ENCODE results near the gene C1orf105. TPM values are rescaled to one million over a fixed set of nuclear protein-coding genes. Genes with fewer than 3 reads are reported as not detected.
A peak's percentile ranks its signal among the peaks of the same experiment; 100 is the strongest.

Gene C1orf105
- total and polyA plus RNA-seq, 2 experiments from 2014 or later: not detected

DNA sequence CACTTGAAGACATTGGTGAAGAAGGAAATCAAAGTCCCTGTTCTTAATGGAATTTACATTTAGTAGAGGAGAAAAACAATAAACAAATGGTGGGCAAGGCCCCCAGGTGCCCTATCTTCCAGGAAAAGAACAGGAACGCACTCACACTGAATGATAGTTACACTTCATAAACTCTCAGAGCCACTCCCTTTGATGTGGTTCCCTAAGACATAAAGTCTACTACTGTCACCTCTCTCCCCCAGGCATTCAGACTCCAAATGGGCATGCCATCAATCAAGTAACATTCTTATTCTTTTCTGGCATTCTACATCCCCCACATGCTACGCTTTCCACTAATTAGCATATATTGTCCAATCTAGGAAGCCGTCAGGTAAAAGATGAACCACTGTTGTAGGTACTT, 59.9 kb downstream of the C1orf105 start:
- ATAC-seq: no peak
- Histone ChIP-seq H4K20me1 (replicated peaks; ENCODE audit: insufficient read depth) (no peaks in the 10 kb centered on the region), H3K4me3 (no peak overlapping the region), H2AFZ (peak overlapping the region; percentile 97; the same call in 1 of the 2 replicates), H3K79me2 (replicated peaks; ENCODE audit: insufficient read depth) (no peaks in the 10 kb centered on the region), H3K4me1 (ENCODE audit: insufficient read depth) (no peaks in the 10 kb centered on the region; the same call in 1 of the 2 replicates), H3K27me3 (ENCODE audit: insufficient read depth) (no peaks in the 10 kb centered on the region), H3F3A (replicated peaks; ENCODE audit: low read depth) (no peaks in the 10 kb centered on the region), H3K27ac (ENCODE audit: low read depth) (no peak overlapping the region), H3K36me3 (ENCODE audit: insufficient read depth) (no peaks in the 10 kb centered on the region), H3K4me2 (no peak overlapping the region), H3K9me2 (ENCODE audit: insufficient read depth) (no peaks in the 10 kb centered on the region)
- no peaks in the 10 kb centered on the region for H3K36me3 Mint-ChIP-seq (ENCODE audit: low read depth)
- DNase-seq (ENCODE audit: low spot score): no peak
- TF ChIP-seq CREB1 (CRISPR knock-in tag; IDR thresholded peaks at IDR 0.05; ENCODE audit: low read depth): no peak
- no peak for TF ChIP-seq CTCF (conservative IDR thresholded peaks at IDR 0.05; ENCODE audit: low read depth in 2 of 2)
- TF ChIP-seq STAT1 (IDR thresholded peaks at IDR 0.05; ENCODE audit: unreplicated experiment): no peak
- no peak for TF ChIP-seq ZNF331 (CRISPR knock-in tag; IDR thresholded peaks at IDR 0.05; ENCODE audit: low read depth)
- TF ChIP-seq, protein P1, sequence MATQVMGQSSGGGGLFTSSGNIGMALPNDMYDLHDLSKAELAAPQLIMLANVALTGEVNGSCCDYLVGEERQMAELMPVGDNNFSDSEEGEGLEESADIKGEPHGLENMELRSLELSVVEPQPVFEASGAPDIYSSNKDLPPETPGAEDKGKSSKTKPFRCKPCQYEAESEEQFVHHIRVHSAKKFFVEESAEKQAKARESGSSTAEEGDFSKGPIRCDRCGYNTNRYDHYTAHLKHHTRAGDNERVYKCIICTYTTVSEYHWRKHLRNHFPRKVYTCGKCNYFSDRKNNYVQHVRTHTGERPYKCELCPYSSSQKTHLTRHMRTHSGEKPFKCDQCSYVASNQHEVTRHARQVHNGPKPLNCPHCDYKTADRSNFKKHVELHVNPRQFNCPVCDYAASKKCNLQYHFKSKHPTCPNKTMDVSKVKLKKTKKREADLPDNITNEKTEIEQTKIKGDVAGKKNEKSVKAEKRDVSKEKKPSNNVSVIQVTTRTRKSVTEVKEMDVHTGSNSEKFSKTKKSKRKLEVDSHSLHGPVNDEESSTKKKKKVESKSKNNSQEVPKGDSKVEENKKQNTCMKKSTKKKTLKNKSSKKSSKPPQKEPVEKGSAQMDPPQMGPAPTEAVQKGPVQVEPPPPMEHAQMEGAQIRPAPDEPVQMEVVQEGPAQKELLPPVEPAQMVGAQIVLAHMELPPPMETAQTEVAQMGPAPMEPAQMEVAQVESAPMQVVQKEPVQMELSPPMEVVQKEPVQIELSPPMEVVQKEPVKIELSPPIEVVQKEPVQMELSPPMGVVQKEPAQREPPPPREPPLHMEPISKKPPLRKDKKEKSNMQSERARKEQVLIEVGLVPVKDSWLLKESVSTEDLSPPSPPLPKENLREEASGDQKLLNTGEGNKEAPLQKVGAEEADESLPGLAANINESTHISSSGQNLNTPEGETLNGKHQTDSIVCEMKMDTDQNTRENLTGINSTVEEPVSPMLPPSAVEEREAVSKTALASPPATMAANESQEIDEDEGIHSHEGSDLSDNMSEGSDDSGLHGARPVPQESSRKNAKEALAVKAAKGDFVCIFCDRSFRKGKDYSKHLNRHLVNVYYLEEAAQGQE (IDR thresholded peaks at IDR 0.05; ENCODE audit: unreplicated experiment): no peak
- TF ChIP-seq NANOG (IDR thresholded peaks at IDR 0.05; ENCODE audit: borderline replicate concordance): no peak
- no peak for TF ChIP-seq JUNB (IDR thresholded peaks at IDR 0.05; ENCODE audit: unreplicated experiment)
- no peak for TF ChIP-seq POLR2AphosphoS5 (IDR thresholded peaks at IDR 0.05; ENCODE audit: low read depth)
- TF ChIP-seq ZNF114 (CRISPR knock-in tag; IDR thresholded peaks at IDR 0.05): no peak
- TF ChIP-seq ZNF462 (CRISPR knock-in tag; IDR thresholded peaks at IDR 0.05): no peak
- TF ChIP-seq EZH2 (IDR thresholded peaks at IDR 0.05; ENCODE audit: low read depth, unreplicated experiment): no peak
- TF ChIP-seq EZH2phosphoT487 (IDR thresholded peaks at IDR 0.05; ENCODE audit: unreplicated experiment): no peak
- TF ChIP-seq, protein P2, sequence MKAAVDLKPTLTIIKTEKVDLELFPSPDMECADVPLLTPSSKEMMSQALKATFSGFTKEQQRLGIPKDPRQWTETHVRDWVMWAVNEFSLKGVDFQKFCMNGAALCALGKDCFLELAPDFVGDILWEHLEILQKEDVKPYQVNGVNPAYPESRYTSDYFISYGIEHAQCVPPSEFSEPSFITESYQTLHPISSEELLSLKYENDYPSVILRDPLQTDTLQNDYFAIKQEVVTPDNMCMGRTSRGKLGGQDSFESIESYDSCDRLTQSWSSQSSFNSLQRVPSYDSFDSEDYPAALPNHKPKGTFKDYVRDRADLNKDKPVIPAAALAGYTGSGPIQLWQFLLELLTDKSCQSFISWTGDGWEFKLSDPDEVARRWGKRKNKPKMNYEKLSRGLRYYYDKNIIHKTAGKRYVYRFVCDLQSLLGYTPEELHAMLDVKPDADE (IDR thresholded peaks at IDR 0.05): no peak
- H3K9me3 Mint-ChIP-seq: no peaks in the 10 kb centered on the region
- peaks cover 12% of the 10 kb centered on the region for H3K4me1 Mint-ChIP-seq
- no peak overlapping the region for H3K27ac Mint-ChIP-seq
- peaks cover 3% of the 10 kb centered on the region for H3K27me3 Mint-ChIP-seq (ENCODE audit: insufficient read depth, low read depth, poor library complexity)
- no peak overlapping the region for H3K4me3 Mint-ChIP-seq
